ES-I3 (cell line): Measurements from ENCODE around the gene RIMKLB.

Source experiments
- H3K36me3 ChIP-seq: 2 replicates; pipeline ENCODE4 v1.6.1; 2013; ENCODE audit warnings: mild to moderate bottlenecking, low read length, control low read depth, moderate library complexity; ENCODE audit not compliant: insufficient read depth
- H3K4me1 ChIP-seq: 2 replicates; pipeline ENCODE4 v1.6.1; 2013; ENCODE audit warnings: mild to moderate bottlenecking, control low read depth, low read length; ENCODE audit not compliant: insufficient read depth
- H3K9ac ChIP-seq: 2 replicates; pipeline ENCODE4 v1.6.1; 2013; ENCODE audit warnings: low read depth, mild to moderate bottlenecking, low read length, moderate library complexity
- H3K9me3 ChIP-seq: 2 replicates; pipeline ENCODE4 v1.6.1; 2013; ENCODE audit warnings: mild to moderate bottlenecking, low read length, moderate library complexity; ENCODE audit not compliant: control insufficient read depth, insufficient read depth

RIMKLB gene

DNA sequence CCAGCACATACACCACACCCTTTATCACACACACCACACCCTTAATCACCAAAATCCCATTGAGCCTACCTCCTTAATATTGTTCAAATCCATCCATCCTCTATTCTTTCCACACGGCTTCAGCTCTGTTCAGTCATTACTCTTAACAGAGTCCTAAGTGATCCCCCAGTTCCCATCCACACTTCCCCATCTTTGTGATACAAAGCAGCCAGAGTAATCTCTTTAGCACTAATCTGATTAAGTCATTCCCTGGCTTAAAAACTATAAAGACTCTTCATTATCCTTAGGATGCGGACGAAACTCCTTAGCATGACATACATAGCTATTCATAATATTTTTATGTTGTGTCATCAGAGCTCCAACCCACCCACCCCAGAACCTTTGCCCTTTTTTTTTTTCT lies 20.4 kb upstream of the RIMKLB start:
- Histone ChIP-seq H3K36me3 (no peaks in the 10 kb centered on the region), H3K9ac (no peak overlapping the region), H3K4me1 (peaks cover 6% of the 10 kb centered on the region; the same call in 1 of the 2 replicates), H3K9me3 (no peaks in the 10 kb centered on the region)

DNA sequence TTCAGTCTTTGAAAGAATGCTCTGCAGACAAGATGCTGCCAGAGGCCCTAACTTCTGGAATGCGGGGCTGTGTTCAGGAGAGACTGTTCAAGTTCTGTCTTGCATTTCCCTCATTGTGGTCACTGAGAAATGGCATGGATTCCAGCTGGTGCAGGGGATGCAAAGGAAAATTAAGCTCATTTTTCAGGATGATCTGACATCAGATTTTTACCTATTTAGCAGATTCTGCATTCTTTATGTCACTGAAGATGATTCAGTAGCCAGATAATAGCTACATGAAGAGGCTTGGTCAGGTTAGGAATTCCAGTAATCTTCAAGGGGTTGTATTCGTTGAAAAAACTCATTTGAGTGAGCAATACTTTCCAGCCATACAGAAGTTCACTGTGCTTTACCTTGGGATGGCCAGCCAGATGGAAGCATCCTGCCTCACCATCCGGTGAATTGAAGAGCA lies 19.1 kb upstream of the RIMKLB start:
- Histone ChIP-seq H3K9me3 (no peaks in the 10 kb centered on the region), H3K4me1 (peaks cover 6% of the 10 kb centered on the region; the same call in 1 of the 2 replicates), H3K36me3 (no peaks in the 10 kb centered on the region), H3K9ac (no peak overlapping the region)

DNA sequence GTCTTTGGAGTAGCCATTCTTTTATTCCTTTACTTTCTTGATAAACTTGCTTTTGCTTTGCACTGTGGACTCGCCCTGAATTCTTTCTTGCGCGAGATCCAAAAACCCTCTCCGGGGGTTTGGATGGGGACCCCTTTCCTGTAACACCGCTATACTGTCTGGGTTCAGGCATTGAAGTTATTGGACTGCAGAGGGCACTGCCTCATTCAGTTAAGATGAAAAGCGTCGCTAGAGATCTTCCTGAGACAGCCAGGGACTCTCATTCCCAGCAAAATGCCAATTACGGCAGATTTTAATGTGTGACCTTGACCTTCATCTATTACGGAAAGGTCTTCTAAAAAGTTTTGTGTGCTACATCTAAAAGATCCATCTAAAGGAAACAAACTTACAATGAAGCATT lies 17.3 kb upstream of the RIMKLB start:
- no peaks in the 10 kb centered on the region for H3K9me3 ChIP-seq
- H3K9ac ChIP-seq = no peak overlapping the region
- H3K36me3 ChIP-seq = no peaks in the 10 kb centered on the region
- H3K4me1 ChIP-seq = peaks cover 6% of the 10 kb centered on the region; the same call in 1 of the 2 replicates

DNA sequence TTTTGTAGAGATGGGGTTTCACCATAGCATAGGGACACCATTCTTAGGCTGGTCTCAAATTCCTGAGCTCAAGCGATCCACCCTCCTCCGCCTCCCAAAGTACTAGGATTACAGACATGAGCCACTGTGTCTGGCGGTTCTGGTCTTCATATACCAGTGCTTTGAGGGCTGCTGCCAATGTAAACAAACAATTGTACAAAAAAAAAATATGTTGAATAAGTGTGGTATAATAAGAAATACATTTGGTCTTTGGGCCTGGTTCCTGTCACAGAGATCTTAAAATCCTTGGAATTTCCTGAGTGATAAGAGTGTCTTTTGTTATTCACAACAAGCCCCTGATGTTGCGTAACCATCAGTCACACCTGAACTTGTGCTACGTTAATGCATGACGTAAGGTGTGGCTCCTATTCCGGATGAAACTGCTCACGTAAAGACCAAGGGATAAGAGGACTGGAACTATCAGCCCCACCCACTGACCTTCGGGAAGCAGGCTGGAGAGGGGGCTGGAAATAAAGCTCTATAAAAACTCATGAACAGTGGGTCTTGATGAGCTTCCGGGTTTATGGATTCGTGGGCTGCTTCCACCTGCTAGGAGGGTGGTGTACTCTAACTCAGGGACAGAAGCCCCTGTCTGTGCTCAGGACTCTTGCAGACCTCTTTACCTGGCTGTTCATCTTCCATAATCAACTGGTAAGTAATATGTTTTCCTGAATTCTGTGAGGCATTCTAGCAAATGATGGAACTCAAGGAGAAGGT lies 16.5 kb upstream of the RIMKLB start:
- Histone ChIP-seq H3K4me1 (peaks cover 6% of the 10 kb centered on the region; the same call in 1 of the 2 replicates), H3K36me3 (no peaks in the 10 kb centered on the region), H3K9ac (peak overlapping the region; percentile 33)

DNA sequence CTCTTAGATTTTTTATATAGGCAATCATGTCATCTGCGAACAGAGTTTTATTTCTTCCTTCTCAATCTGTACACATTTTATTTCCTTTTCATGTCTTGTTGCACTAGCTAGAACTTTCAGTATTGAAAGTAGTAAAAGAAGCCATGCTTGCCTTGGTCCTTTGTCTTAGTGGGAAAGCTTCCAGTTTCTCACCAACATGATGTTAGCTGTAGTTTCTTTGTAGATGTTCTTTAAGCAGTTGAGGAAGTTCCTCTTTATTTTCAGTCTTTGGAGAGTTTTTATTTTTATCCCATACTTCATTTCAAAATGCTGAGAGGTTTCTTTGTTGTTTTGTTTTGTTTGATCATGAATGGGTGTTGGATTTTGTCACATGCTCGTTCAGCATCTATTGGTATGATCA lies 12.7 kb upstream of the RIMKLB start:
- no peaks in the 10 kb centered on the region for H3K36me3 ChIP-seq
- H3K4me1 ChIP-seq = peaks cover 31% of the 10 kb centered on the region
- H3K9me3 ChIP-seq = no peaks in the 10 kb centered on the region
- no peak overlapping the region for H3K9ac ChIP-seq

More for the DNA sequence above, 16.5 kb upstream of the RIMKLB start:
- no peaks in the 10 kb centered on the region for H3K9me3 ChIP-seq

DNA sequence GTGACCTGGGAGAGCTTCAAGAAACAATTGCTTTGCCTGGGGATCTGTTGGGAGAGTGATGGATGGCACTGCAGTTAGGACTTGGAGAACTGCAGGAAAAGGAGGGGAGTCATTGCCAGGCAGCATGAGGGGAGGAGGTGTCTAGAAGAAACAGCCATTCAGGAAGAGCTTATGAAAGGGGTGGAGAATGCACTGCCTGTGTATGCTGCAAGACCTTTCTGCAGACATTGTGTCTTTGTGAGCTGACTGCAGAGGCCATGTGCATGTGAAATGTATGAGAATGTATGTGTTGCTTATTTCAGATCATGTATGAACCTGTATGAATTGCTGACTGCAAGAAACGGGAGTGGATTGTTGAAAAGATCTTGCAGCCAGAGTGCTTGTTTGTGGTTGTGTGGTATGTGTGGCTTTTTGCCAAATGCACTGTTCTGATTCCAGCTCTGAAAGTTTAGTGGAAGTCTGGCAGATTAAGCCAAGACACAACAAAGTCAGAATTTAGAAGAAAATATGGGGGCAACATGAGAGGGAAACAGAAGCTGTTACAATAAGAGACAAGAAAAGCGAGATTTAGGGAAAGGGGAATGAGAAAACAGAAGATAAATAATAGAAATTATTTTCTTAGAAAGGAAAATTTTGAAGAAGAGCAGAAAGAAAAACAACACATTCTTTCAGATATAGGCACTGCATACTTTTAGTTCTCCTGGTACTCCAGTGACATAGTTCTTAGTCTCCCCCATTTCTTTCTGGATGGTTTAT lies 9.8 kb upstream of the RIMKLB start:
- H3K9me3 ChIP-seq = no peaks in the 10 kb centered on the region
- no peaks in the 10 kb centered on the region for H3K36me3 ChIP-seq
- H3K9ac ChIP-seq = no peak overlapping the region
- peaks cover 43% of the 10 kb centered on the region for H3K4me1 ChIP-seq

DNA sequence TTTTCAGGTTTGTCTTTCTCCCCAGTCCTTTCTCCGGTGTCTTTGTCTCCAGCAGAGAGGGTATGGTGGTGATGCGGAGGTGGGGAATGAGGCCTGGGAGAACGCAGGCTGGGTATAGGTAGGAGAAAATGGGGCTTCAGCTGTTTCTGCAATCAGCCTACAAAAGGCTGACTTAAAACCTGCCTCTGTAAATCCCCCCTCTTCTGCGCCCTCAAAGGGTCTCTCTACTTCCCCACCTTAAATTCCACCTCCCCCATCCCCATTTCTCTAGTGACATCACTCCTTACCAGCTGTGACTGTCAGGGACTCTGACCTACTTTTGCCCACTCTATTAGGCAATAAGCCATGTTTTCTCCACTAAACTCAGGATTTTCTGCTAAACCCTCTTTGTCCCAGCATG lies 8.1 kb upstream of the RIMKLB start:
- Histone ChIP-seq H3K9me3 (no peaks in the 10 kb centered on the region), H3K36me3 (no peaks in the 10 kb centered on the region), H3K4me1 (peaks cover 45% of the 10 kb centered on the region), H3K9ac (no peak overlapping the region; the same call in 1 of the 2 replicates)

DNA sequence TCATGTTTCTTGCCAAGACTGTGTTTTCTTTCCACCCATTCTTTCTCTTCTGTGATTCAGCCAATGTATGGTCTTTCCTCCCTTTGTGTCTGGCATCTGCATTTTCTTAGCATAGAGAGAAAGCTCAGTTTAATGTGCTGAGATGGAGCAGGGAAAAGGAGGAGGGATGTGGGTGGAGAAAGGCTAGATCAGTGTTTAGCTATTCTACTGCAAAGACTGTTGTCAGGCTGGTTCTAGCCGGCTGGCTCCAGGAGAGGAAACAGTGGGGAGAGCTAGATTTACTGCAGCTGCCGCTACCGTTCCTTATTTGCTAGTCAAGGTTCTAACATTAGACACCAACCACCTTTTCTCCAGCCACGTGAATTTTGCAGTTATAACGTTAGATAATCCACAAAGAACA lies 5.2 kb upstream of the RIMKLB start:
- Histone ChIP-seq H3K9ac (peak overlapping the region; percentile 21; the same call in 1 of the 2 replicates), H3K4me1 (peaks cover 44% of the 10 kb centered on the region), H3K9me3 (no peaks in the 10 kb centered on the region), H3K36me3 (no peaks in the 10 kb centered on the region)

DNA sequence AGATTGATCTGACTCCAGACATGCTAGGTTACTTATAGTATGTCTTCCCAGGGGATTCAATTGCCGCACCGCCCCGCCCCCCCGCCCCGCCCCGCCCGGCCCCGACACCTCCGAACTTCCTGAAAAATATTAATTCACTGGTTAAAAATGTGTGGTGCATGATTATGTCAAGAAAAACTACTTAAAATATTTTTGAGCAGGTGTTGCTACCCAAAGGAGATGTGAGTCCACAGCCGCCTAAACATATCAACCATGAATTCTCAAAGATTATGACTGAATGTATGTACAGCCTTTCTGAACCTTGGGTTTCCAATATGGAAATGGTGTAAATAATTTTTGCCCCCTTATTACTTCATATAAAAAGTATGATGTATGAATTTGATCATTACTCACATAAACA lies 2.7 kb upstream of the RIMKLB start:
- Histone ChIP-seq H3K9ac (no peak overlapping the region), H3K9me3 (no peaks in the 10 kb centered on the region), H3K4me1 (peaks cover 32% of the 10 kb centered on the region), H3K36me3 (peaks cover 2% of the 10 kb centered on the region; the same call in 1 of the 2 replicates)

DNA sequence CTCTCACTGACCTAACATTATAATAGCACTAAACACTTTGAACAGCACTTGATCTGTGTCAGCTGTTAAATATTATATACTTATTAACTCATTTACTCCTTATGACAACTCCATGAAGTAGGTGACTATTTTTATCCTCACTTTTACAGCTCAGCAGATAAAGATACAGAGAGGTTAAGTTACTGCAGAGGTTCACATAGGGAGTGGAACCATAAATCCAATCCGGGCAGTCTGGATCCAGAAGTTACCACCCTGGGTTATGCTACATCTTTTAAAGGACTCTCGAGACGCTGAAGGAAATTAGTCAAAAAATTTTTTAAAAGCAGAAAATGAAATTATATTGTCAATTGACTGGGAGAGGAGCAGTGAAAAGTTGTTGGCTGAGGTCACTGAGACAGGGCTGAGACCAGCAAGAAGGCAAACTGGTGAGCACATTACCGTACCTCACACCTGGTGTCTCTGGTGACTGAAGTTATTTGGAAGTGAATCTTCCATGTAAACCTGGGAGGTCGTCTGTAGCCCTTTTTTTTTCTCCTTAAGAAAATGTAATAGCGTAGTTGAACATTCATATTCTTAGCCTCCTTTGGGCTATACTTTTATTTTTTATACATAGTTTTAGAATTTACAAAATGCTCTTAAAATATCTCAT lies 1.2 kb upstream of the RIMKLB start:
- peak overlapping the region; percentile 94 for H3K9ac ChIP-seq
- peaks cover 4% of the 10 kb centered on the region; the same call in 1 of the 2 replicates for H3K36me3 ChIP-seq
- H3K4me1 ChIP-seq = peaks cover 29% of the 10 kb centered on the region

DNA sequence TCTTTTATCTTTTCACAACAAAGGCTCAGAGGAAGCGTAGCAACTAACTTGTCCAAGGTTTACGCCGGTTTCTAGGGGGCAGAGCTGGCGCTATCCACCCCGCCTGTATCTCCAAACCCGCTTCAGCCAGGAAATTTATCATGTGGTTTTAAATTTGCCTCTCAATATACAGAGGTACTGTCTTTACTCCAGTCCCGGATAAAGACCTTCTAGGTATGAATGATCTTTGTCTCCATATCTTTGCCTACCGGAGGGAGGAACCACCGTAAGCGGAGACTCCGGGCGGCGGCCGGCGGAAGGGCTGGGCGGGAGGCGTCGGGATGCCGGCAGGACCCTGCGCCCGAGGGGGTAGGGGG lies 693 bp upstream of the RIMKLB start:
- peaks cover 4% of the 10 kb centered on the region; the same call in 1 of the 2 replicates for H3K36me3 ChIP-seq
- no peaks in the 10 kb centered on the region for H3K9me3 ChIP-seq
- peaks cover 23% of the 10 kb centered on the region for H3K4me1 ChIP-seq
- H3K9ac ChIP-seq = peak overlapping the region; percentile 94

More for the DNA sequence above, 1.2 kb upstream of the RIMKLB start:
- no peaks in the 10 kb centered on the region for H3K9me3 ChIP-seq

DNA sequence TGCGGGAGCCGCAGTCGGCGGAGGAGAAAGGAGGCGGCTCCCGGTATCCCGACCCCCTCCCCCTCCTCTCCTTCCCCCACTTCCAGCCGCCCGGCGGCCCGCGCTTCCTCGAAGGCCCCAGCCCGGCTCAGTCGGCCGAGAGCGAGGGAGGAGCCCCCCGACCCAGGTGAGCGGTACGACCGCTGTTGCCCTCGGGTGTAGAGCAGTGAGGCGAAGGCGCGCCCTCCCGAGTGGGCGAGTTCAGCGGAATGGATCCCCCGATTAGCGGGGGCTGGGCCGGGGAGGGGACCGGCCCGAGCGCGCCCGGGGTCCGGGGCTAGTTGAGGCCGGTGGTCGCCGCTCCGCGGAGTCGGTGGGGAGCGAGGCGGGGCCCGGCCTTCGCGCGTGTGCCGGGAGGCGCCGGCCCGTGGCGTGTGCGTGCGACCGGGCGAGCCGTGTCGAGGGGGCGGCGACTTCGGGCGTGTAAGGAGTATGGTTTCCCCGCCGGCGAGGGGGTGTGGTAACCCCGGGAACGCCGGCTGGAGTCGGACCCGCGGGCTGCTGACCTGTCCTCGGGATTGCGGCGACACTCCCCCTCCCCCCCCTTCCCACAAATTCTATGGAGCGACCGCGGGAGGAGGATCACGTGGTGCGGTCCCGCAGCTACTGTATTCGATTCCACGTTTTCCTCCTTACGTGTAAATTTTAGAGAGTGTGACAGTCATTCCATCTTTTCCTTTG lies 501 bp downstream of the RIMKLB start:
- peaks cover 14% of the 10 kb centered on the region for H3K4me1 ChIP-seq
- peak overlapping the region; percentile 94 for H3K9ac ChIP-seq
- no peaks in the 10 kb centered on the region for H3K9me3 ChIP-seq
- H3K36me3 ChIP-seq = peaks cover 4% of the 10 kb centered on the region; the same call in 1 of the 2 replicates

DNA sequence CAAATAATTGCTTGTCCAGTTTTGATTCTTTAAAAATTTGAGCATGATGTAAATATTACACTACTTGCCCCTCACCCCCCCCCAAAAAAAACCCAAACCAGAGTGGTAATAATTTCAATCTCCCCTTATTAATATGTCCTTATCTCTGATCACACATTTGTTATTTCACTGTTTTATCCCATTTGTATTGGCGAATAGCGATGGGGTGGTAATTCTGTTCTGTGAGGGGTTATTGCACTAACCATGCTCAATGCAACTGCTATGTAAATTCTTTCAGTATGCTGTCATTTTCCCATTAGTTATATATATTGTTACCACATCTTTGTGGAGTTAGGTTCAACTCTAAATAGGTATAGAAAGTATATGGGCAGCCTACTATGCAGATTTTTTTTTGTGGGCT lies 1.1 kb downstream of the RIMKLB start:
- Histone ChIP-seq H3K9ac (peak overlapping the region; percentile 94), H3K9me3 (no peaks in the 10 kb centered on the region), H3K4me1 (peaks cover 14% of the 10 kb centered on the region; the same call in 1 of the 2 replicates), H3K36me3 (peaks cover 4% of the 10 kb centered on the region; the same call in 1 of the 2 replicates)

DNA sequence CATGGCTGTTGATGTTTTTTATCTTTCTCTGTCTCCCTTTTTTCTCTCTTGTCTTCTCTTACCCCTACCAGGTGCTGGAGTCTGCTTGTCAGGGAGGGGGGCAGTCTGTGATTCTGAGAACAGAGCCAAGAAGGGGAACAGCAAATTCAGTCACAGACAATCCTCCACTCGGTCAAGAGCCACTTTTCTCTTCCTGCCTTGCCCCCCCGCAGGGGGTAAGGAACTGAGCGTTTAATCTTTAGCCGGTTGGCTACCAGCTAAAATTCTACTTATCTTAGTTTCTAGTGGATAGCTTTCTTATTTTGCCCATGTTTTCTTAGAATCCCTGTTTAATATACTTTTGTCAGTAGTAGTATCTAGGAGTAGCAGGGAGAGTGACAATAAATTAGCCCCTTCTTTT lies 1.9 kb downstream of the RIMKLB start:
- H3K9ac ChIP-seq = peak overlapping the region; percentile 33
- peaks cover 14% of the 10 kb centered on the region; the same call in 1 of the 2 replicates for H3K4me1 ChIP-seq

More for the DNA sequence above, 1.9 kb downstream of the RIMKLB start:
- Histone ChIP-seq H3K36me3 (peaks cover 4% of the 10 kb centered on the region; the same call in 1 of the 2 replicates), H3K9me3 (no peaks in the 10 kb centered on the region)
